Ovary (tissue), 3 donors: Measurements from ENCODE around the gene CASP9.

Experiments used
- CTCF ChIP-seq, 3 donors: fragments of 450-650 bp in 2 of 3; fragments of 200-600 bp in 1 of 3; IDR thresholded peaks; one replicate each; pipeline versions ENCODE4 v1.5.1 to v1.8.0; 2016 to 2022; ENCODE audit warnings: antibody characterized with exemption in 3 of 3, mild to moderate bottlenecking in 1 of 3
- EP300 ChIP-seq: sonication (generic); formaldehyde crosslinking; IDR thresholded peaks from one replicate; pipeline ENCODE4 v1.6.1; 2017; ENCODE audit warnings: antibody characterized with exemption
- POLR2A ChIP-seq: fragments of 450-650 bp; IDR thresholded peaks from one replicate; pipeline ENCODE4 v1.6.1; 2017; ENCODE audit warnings: antibody characterized with exemption, mild to moderate bottlenecking, moderate library complexity
- donor health status: DM: no; HTN: no; CAD: no.

GRCh38 chr1:15500184-15501178 lies 23.5 kb downstream of the CASP9 start:
- TF ChIP-seq CTCF (IDR thresholded peaks at IDR 0.05) (no peak), POLR2A (no peak), EP300 (no peak)
